ENCODE results near the gene FNIP2. TPM values are rescaled to one million over a fixed set of nuclear protein-coding genes. Genes with fewer than 3 reads are reported as not detected.

Gene FNIP2
- total RNA-seq, 1 donor from 2014 or later: 56.0 TPM

DNA sequence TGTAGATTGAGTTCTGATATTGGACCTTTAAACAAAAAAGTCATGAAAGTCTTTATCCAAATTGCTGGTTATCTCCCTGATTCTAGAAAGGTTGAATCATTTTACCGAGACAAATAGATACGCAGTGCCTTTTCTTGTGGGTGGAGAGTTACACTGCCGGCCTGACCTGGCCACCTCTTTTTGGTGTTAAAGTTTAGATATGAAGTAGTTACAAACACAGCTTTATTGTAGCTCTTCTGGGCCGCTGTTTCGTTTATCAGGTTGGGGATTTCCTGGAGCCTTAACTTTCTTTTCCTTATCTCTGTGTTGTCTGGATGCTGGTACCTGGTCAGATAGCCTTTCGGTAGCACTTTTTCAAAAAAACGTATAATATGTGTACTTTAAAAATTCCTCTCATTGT lies 31.0 kb downstream of the FNIP2 start:
- no peaks in the 10 kb centered on the region for H3K9me3 Mint-ChIP-seq (ENCODE audit: low read depth)

DNA sequence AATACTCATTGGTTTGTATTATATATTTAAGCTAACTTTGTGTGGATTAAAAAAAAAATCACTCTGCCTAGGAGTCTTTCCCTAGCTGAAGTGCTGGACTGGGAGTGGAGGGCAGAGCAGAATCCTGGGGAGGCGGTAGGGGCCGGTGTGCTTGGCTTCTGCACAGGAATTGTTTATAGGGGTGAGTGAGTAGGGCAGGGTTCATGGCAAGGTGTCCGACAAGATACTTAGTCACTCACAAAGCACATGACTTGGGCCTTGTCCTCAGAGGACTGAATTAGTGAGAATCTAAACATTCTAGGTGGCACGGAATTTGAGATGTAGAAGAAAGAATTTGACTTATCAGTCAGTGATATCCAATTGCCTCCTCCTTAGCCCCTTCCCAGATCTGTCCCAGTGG lies 32.2 kb downstream of the FNIP2 start:
- DNase-seq (ENCODE audit: low spot score, unreplicated experiment): no peak
- no peak overlapping the region for H3K4me3 Mint-ChIP-seq (ENCODE audit: low read depth)
- H3K27me3 Mint-ChIP-seq: no peaks in the 10 kb centered on the region
- no peaks in the 10 kb centered on the region for H3K9me3 Mint-ChIP-seq (ENCODE audit: low read depth)
- H3K27ac Mint-ChIP-seq: peak overlapping the region; percentile 73
- TF ChIP-seq, protein P1, sequence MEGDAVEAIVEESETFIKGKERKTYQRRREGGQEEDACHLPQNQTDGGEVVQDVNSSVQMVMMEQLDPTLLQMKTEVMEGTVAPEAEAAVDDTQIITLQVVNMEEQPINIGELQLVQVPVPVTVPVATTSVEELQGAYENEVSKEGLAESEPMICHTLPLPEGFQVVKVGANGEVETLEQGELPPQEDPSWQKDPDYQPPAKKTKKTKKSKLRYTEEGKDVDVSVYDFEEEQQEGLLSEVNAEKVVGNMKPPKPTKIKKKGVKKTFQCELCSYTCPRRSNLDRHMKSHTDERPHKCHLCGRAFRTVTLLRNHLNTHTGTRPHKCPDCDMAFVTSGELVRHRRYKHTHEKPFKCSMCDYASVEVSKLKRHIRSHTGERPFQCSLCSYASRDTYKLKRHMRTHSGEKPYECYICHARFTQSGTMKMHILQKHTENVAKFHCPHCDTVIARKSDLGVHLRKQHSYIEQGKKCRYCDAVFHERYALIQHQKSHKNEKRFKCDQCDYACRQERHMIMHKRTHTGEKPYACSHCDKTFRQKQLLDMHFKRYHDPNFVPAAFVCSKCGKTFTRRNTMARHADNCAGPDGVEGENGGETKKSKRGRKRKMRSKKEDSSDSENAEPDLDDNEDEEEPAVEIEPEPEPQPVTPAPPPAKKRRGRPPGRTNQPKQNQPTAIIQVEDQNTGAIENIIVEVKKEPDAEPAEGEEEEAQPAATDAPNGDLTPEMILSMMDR (IDR thresholded peaks at IDR 0.05; ENCODE audit: unreplicated experiment): no peak
- peaks cover 1% of the 10 kb centered on the region for H3K36me3 Mint-ChIP-seq (ENCODE audit: insufficient read depth)
- peaks cover 50% of the 10 kb centered on the region for H3K4me1 Mint-ChIP-seq (ENCODE audit: low read depth)

More for the DNA sequence above, 31.0 kb downstream of the FNIP2 start:
- no peak for DNase-seq (ENCODE audit: low spot score, unreplicated experiment)
- TF ChIP-seq, protein P1 (IDR thresholded peaks at IDR 0.05; ENCODE audit: unreplicated experiment): no peak
- Mint-ChIP-seq H3K27me3 (no peaks in the 10 kb centered on the region), H3K4me1 (ENCODE audit: low read depth) (peaks cover 43% of the 10 kb centered on the region), H3K4me3 (ENCODE audit: low read depth) (peak overlapping the region; percentile 23), H3K27ac (peak overlapping the region; percentile 51), H3K36me3 (ENCODE audit: insufficient read depth) (peaks cover 1% of the 10 kb centered on the region)

DNA sequence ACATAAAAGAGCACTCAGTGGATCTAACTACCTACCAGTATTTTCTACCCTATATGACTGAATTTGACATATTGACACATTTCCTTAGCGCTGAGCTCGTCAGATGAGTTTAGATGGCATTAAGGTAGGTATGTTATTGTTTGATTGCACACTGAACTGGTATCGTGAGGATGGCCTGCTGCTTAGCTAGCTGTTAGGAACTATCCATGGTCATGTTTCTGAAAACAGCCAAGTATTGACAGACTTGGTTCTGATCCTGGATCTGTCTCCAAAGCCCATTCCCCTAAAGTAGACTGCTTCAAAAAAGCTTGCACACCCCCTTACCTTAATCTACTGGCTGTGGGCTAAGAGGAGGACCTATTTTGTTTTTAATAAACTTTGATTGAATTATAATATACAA lies 32.9 kb downstream of the FNIP2 start:
- Mint-ChIP-seq H3K9me3 (ENCODE audit: low read depth) (no peaks in the 10 kb centered on the region), H3K27ac (no peak overlapping the region), H3K27me3 (no peaks in the 10 kb centered on the region), H3K36me3 (ENCODE audit: insufficient read depth) (no peaks in the 10 kb centered on the region), H3K4me1 (ENCODE audit: low read depth) (peaks cover 56% of the 10 kb centered on the region), H3K4me3 (ENCODE audit: low read depth) (no peak overlapping the region)
- TF ChIP-seq, protein P1 (IDR thresholded peaks at IDR 0.05; ENCODE audit: unreplicated experiment): no peak
- DNase-seq (ENCODE audit: low spot score, unreplicated experiment): no peak

DNA sequence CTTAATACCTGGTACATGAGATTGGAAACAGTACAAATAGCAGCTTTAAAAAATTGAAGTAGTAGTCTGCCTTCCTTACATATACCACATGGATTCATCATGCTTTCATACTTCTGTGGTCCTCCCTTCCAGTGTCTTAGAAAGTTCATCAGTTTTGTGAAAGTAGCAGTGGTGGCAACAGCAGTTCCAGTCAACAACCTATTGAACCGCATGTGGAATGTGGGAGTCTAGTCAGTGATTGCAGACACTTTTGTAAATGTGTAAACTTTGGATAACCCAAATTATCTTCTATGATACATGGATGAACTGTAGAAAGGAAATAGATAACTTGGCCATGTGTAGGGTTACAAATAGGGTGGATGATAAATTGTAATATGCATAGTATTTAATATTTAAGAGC lies 34.1 kb downstream of the FNIP2 start:
- Mint-ChIP-seq H3K4me1 (ENCODE audit: low read depth) (peaks cover 60% of the 10 kb centered on the region), H3K27ac (peak overlapping the region; percentile 2)

DNA sequence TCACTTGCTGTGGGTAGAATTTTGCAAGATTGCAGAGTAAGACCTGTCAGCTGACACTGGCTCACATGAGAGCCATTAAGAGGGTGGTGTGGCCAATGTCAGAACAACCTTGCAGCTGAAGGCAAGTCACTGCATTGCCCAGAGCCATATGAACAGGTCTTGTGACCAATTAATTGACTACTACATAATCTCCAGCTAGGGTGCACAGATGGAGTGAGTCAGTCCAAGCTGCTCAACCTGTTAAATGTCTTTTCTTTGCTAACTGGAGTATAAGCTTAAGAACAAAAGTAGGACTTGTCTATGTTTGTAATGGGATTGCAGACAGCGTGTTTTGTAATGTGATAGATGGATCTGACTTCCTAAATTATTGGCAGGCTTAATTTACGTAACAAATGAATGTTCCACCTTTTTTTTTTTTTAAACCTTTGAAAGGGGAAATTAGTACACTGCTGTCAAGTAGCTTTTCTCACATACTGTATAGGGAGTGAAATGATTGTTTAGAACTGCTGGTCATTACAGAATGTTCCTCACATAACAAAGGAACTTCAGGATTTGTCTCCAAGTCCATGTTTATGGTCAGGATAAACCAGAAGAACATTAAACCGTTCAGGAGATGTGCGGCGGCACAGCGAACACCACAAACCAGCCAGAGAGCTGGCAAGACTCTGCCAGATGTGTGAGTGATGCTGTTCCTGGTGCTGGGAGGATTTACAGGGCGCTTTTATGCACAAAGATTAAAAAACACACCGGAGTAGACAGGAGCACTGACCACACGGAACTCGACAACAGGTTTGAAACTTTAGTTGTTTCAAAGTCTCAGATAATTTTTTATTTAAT lies 37.0 kb downstream of the FNIP2 start:
- TF ChIP-seq, protein P1 (IDR thresholded peaks at IDR 0.05; ENCODE audit: unreplicated experiment): no peak
- no peak for DNase-seq (ENCODE audit: low spot score, unreplicated experiment)
- H3K4me3 Mint-ChIP-seq (ENCODE audit: low read depth): peak overlapping the region; percentile 2
- no peaks in the 10 kb centered on the region for H3K9me3 Mint-ChIP-seq (ENCODE audit: low read depth)
- peak overlapping the region; percentile 91 for H3K27ac Mint-ChIP-seq
- no peaks in the 10 kb centered on the region for H3K36me3 Mint-ChIP-seq (ENCODE audit: insufficient read depth)
- no peaks in the 10 kb centered on the region for H3K27me3 Mint-ChIP-seq
- peaks cover 60% of the 10 kb centered on the region for H3K4me1 Mint-ChIP-seq (ENCODE audit: low read depth)

More for the DNA sequence above, 34.1 kb downstream of the FNIP2 start:
- Mint-ChIP-seq H3K4me3 (ENCODE audit: low read depth) (no peak overlapping the region), H3K9me3 (ENCODE audit: low read depth) (no peaks in the 10 kb centered on the region), H3K27me3 (no peaks in the 10 kb centered on the region), H3K36me3 (ENCODE audit: insufficient read depth) (no peaks in the 10 kb centered on the region)
- DNase-seq (ENCODE audit: low spot score, unreplicated experiment): no peak
- TF ChIP-seq, protein P1 (IDR thresholded peaks at IDR 0.05; ENCODE audit: unreplicated experiment): no peak
